Motor neuron (in vitro differentiated cells): Measurements from ENCODE around the gene HAO1. TPM values are rescaled to one million over a fixed set of nuclear protein-coding genes. Genes with fewer than 3 reads are reported as not detected.
"Not testable (repeated sequence)": the region's sequence is repeated elsewhere in the genome, so short reads cannot be mapped to it uniquely, and the experiment has no call there.

ENCODE experiments used
- ATAC-seq, 8 experiments: fragments of 200-7000 bp; cut with Tn5 transposase; replicated peaks in 6 of 8; 2 replicates each; pipeline ENCODE4 v1.8.0; 2021; ENCODE audit warnings: mild to moderate bottlenecking in 8 of 8, moderate library complexity in 8 of 8
- H3K27ac ChIP-seq, 2 donors: fragments of 250-450 bp; sonication (Bioruptor Pico); 2 replicates each; pipeline ENCODE4 v1.9.0; 2021; ENCODE audit warnings: antibody characterized with exemption in 2 of 2, mild to moderate bottlenecking in 2 of 2, moderate library complexity in 1 of 2
- H3K4me1 ChIP-seq, 2 donors: fragments of 250-450 bp; sonication (Bioruptor Pico); replicated peaks in 1 of 2; 2 replicates each; pipeline ENCODE4 v1.6.1; 2021; ENCODE audit warnings: antibody characterized with exemption in 2 of 2, mild to moderate bottlenecking in 2 of 2, moderate library complexity in 1 of 2
- H3K4me3 ChIP-seq, 5 donors: fragments of 250-450 bp; sonication (Bioruptor Pico); 2 replicates each; pipeline ENCODE4 v1.9.0; 2021; ENCODE audit warnings: antibody characterized with exemption in 5 of 5, mild to moderate bottlenecking in 5 of 5, moderate library complexity in 4 of 5
- WGBS, 10 experiments: fragments of 450-650 bp; shearing (Covaris generic); methylation state at CpG; one replicate each; pipeline ENCODE4 v1.0.0; 2022; 5-methylcytosine and 5-hydroxymethylcytosine counted together
- in situ Hi-C, 9 experiments: fragments of 400-800 bp; cut with MboI; loops; one replicate each; pipeline ENCODE4 v1.15.0; 2021; ENCODE audit warnings: low sequenced_read_pairs in 9 of 9, low pct_unique_long_range_greater_than_20kb in 2 of 9; ENCODE audit not compliant: unreplicated experiment in 9 of 9
- total RNA-seq, 8 experiments: library from RNA; unstranded; fragments of 300-600 nt; gene quantifications; 2 replicates each; pipeline versions ENCODE4 v1.2.3 to v1.2.4, GENCODE V29; 2022

HAO1 gene
- total RNA-seq, 8 experiments from 2014 or later, result not detected

GRCh38 chr20:7841971-7842310 lies 98.3 kb downstream of the HAO1 start:
- no peak overlapping the region for H3K4me3 ChIP-seq
- ATAC-seq, result peak in 2 of 8 experiments; percentile 88 to 92
- H3K27ac ChIP-seq, result no peak overlapping the region
- 80 to 100% (median 100%) methylated on average over 1 to 2 of the region's 2 CpGs; no CpG with 5 or more reads in 7 of the 10 experiments for WGBS, 10 experiments
- no peaks in the 10 kb centered on the region for H3K4me1 ChIP-seq
- in situ Hi-C loops, result no loop called here

DNA sequence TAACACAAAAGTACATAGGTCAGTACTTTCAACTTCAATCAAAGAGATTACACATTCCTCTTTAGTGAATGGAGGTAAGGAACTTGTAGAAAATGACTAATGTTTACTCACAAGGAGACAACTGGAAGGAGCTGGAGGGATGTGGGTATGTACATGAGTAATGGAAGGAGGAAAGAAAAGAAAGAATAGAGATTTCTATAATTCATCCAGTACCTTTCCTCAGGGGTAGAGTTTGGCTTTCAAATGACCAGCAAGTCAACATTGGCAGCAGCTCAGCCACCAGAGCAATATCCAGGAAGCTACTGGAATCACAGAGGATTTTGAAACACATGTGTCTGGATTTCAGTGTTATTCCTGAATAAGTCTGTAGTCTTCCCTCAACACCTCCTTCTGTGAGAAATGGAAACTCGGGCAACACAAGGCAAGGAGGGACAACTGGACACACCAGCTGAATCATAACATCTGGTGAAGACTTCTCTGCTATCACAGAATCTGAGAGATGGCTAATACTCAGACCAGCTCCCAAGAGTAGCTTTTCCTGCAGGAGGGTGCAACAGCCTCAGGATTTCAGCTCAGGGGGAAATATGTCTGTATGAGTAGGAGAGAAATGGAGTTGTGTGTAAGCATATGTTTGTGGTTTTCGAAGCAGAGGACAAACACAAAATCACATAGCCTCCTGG lies 98.8 kb downstream of the HAO1 start:
- Histone ChIP-seq H3K4me1 (no peaks in the 10 kb centered on the region), H3K27ac (no peak overlapping the region), H3K4me3 (no peak overlapping the region)
- peak in 2 of 8 experiments; percentile 69 to 73 for ATAC-seq
- in situ Hi-C loops, result no loop called here
- 0 to 83% (median 58%) methylated on average over 1 to 2 of the region's 2 CpGs; no CpG with 5 or more reads in 5 of the 10 experiments for WGBS, 10 experiments

GRCh38 chr20:7836076-7836475 lies 104.2 kb downstream of the HAO1 start:
- Histone ChIP-seq H3K4me3 (no peak overlapping the region), H3K4me1 (no peaks in the 10 kb centered on the region), H3K27ac (no peak overlapping the region)
- in situ Hi-C loops, result no loop called here
- no peak for ATAC-seq

DNA sequence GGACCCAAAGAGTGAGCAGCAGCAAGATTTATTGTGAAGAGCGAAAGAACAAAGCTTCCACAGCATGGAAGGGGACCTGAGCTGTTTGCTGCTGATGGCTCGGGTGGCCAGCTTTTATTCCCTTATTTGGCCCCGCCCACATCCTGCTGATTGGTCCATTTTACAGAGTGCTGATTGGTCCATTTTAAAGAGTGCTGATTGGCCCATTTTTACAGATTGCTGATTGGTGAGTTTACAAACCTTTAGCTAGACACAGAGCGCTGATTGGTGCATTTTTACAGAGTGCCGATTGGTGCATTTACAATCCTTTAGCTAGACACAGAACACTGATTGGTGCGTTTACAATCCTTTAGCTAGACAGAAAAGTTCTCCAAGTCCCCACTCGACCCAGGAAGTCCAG lies 105.8 kb downstream of the HAO1 start:
- in situ Hi-C loops, H3K4me1 ChIP-seq, H3K27ac ChIP-seq, H3K4me3 ChIP-seq, ATAC-seq: not testable (repeated sequence)
- 39 to 95% (median 79%) methylated on average over 1 to 7 of the region's 7 CpGs for WGBS, 10 experiments

Other genes starting within 250 kb of the HAO1 start
- gene TMX4, start 79.3 kb upstream of the HAO1 start, total RNA-seq, result 10 to 100 TPM; 17.9 to 55.2 (median 24.6) TPM
- gene PLCB1, start 191.8 kb upstream of the HAO1 start, total RNA-seq, result 10 to 100 TPM in 7 of 8 experiments, 1 to 10 TPM in 1; 7.7 to 65.5 (median 36.2) TPM